ENCODE results near the gene TAS2R31. TPM values are rescaled to one million over a fixed set of nuclear protein-coding genes. Genes with fewer than 3 reads are reported as not detected.

The TAS2R31 gene
- total RNA-seq, 1 experiment from 2014 or later: 3.5 TPM

- intact Hi-C loops (cut with micrococcal nuclease; ENCODE audit: unreplicated experiment): no loop called here
- no peaks in the 10 kb centered on the region for H3K36me3 ChIP-seq (ENCODE audit: low read depth)
- no peak for TF ChIP-seq CTCF (conservative IDR thresholded peaks at IDR 0.05)
- no peak for TF ChIP-seq EZH2 (IDR thresholded peaks at IDR 0.05; ENCODE audit: low read depth)
- ChIA-PET POLR2A (ENCODE audit: unreplicated experiment) (no interaction called here), CTCF (no interaction called here)
- no peaks in the 10 kb centered on the region for H4K20me1 ChIP-seq (ENCODE audit: insufficient read depth)
- no peak overlapping the region for H3K4me2 ChIP-seq
- no peak for DNase-seq
- no peaks in the 10 kb centered on the region for H3K79me2 ChIP-seq (ENCODE audit: low read depth)
- no peaks in the 10 kb centered on the region for H3K9me2 ChIP-seq (ENCODE audit: insufficient read depth)
- H3K4me1 ChIP-seq (replicated peaks; ENCODE audit: insufficient read depth): no peaks in the 10 kb centered on the region
- no TSS peak for BruUV-seq (replicated peaks)
- no peak overlapping the region for H3K27ac ChIP-seq
- H3K27me3 ChIP-seq (ENCODE audit: insufficient read depth, low read depth): no peaks in the 10 kb centered on the region
- no peaks in the 10 kb centered on the region for H3F3A ChIP-seq (ENCODE audit: insufficient read depth, low read depth)
- H2AFZ ChIP-seq: no peak overlapping the region
- H3K9me3 ChIP-seq (ENCODE audit: insufficient read depth, low read depth): no peaks in the 10 kb centered on the region
- H3K4me3 ChIP-seq: no peak overlapping the region
Observed at GRCh38 chr12:10994307-10994706, 36.9 kb downstream of the TAS2R31 start.

GRCh38 chr12:10989107-10989506, 42.1 kb downstream of the TAS2R31 start:
- Histone ChIP-seq H3K36me3 (ENCODE audit: low read depth) (no peaks in the 10 kb centered on the region), H3K27me3 (ENCODE audit: insufficient read depth, low read depth) (no peaks in the 10 kb centered on the region), H2AFZ (no peak overlapping the region), H4K20me1 (ENCODE audit: insufficient read depth) (no peaks in the 10 kb centered on the region), H3K9me3 (ENCODE audit: insufficient read depth, low read depth) (no peaks in the 10 kb centered on the region), H3K79me2 (ENCODE audit: low read depth) (no peaks in the 10 kb centered on the region), H3K4me3 (no peak overlapping the region), H3F3A (ENCODE audit: insufficient read depth, low read depth) (no peaks in the 10 kb centered on the region), H3K4me2 (no peak overlapping the region), H3K9me2 (ENCODE audit: insufficient read depth) (no peaks in the 10 kb centered on the region), H3K27ac (no peak overlapping the region), H3K4me1 (replicated peaks; ENCODE audit: insufficient read depth) (no peaks in the 10 kb centered on the region)
- DNase-seq: no peak
- intact Hi-C loops (cut with micrococcal nuclease; ENCODE audit: unreplicated experiment): no loop called here
- no peak for TF ChIP-seq EZH2 (IDR thresholded peaks at IDR 0.05; ENCODE audit: low read depth)
- no peak for TF ChIP-seq CTCF (conservative IDR thresholded peaks at IDR 0.05)
- no TSS peak for BruUV-seq (replicated peaks)
- POLR2A ChIA-PET (ENCODE audit: unreplicated experiment): no interaction called here
- CTCF ChIA-PET: no interaction called here

- DNase-seq: no peak
- TF ChIP-seq EZH2 (IDR thresholded peaks at IDR 0.05; ENCODE audit: low read depth) (no peak), CTCF (conservative IDR thresholded peaks at IDR 0.05) (no peak)
- H3K27ac ChIP-seq: no peak within 1 kb of the TSS
- no peak within 1 kb of the TSS for H2AFZ ChIP-seq
- ChIA-PET POLR2A (ENCODE audit: unreplicated experiment) (no interaction called here), CTCF (no interaction called here)
- no TSS peak for BruUV-seq (replicated peaks)
- H3K9me2 ChIP-seq (ENCODE audit: insufficient read depth): no peaks in the 10 kb centered on the region
- intact Hi-C loops (cut with micrococcal nuclease; ENCODE audit: unreplicated experiment): no loop called here
- H3K79me2 ChIP-seq (ENCODE audit: low read depth): no peaks in the 10 kb centered on the region
- H3K36me3 ChIP-seq (ENCODE audit: low read depth): no peaks in the 10 kb centered on the region
- H3F3A ChIP-seq (ENCODE audit: insufficient read depth, low read depth): no peaks in the 10 kb centered on the region
- no peak within 1 kb of the TSS for H3K4me3 ChIP-seq
- H4K20me1 ChIP-seq (ENCODE audit: insufficient read depth): no peaks in the 10 kb centered on the region
- no peak within 1 kb of the TSS for H3K4me2 ChIP-seq
- no peaks in the 10 kb centered on the region for H3K9me3 ChIP-seq (ENCODE audit: insufficient read depth, low read depth)
- H3K4me1 ChIP-seq (replicated peaks; ENCODE audit: insufficient read depth): no peaks in the 10 kb centered on the region
- H3K27me3 ChIP-seq (ENCODE audit: insufficient read depth, low read depth): no peaks in the 10 kb centered on the region
Observed at GRCh38 chr12:10986812-10987211, 44.4 kb downstream of the TAS2R31 start, which contains the start of gene TAS2R50. Gene TAS2R50 (minus strand): TSS chr12:10986912. CDS start chr12:10986860, 52 bp downstream.

Measured in PC-9 (cell line).